IMR-90 (cell line): ENCODE measurements around the gene RAB3C. TPM values are rescaled to one million over a fixed set of nuclear protein-coding genes. Genes with fewer than 3 reads are reported as not detected.

ENCODE experiments used
- ATAC-seq: fragments of 200-7000 bp; cut with Tn5 transposase; 2 replicates; pipeline ENCODE4 v1.9.1; 2020; ENCODE audit warnings: low read depth, mild to moderate bottlenecking, moderate library complexity
- BruUV-seq: library from RNA; stranded (reverse); fragments of 400-500 nt; replicated peaks from 2 replicates; lab custom pipeline; 2021; lab: Mats Ljungman, UMichigan
- CTCF ChIA-PET: fragments of 300-600 bp; formaldehyde crosslinking; extraction: SDS; loops from one replicate; lab custom pipeline; 2021; ENCODE audit warnings: antibody characterized with exemption; lab: Yijun Ruan, JAX
- POLR2A ChIA-PET: fragments of 300-600 bp; sonication (Branson Sonifier 250); formaldehyde crosslinking; loops from one replicate; lab custom pipeline; 2022; ENCODE audit warnings: antibody characterized with exemption; ENCODE audit not compliant: unreplicated experiment; lab: Charles Lee
- DNase-seq: peaks from one replicate; pipeline ENCODE4 v3.0.0; 2013
- H2AFZ ChIP-seq: replicated peaks from 2 replicates; pipeline ENCODE3; 2013; ENCODE audit warnings: low read length, mild to moderate bottlenecking; ENCODE audit not compliant: poor library complexity
- H2AK5ac ChIP-seq: 2 replicates; pipeline ENCODE4 v1.6.1; 2013; ENCODE audit warnings: low read depth, low read length, inconsistent platforms
- H2AK9ac ChIP-seq: replicated peaks from 2 replicates; pipeline ENCODE3; 2013; ENCODE audit warnings: mild to moderate bottlenecking, low read depth, low read length, moderate library complexity; ENCODE audit not compliant: poor library complexity
- H2BK120ac ChIP-seq: 2 replicates; pipeline ENCODE4 v1.6.1; 2013; ENCODE audit warnings: low read depth, low read length, inconsistent platforms
- H2BK15ac ChIP-seq: 3 replicates; pipeline ENCODE4 v1.6.1; 2013; ENCODE audit warnings: low read depth, low read length, inconsistent platforms
- H2BK20ac ChIP-seq: 2 replicates; pipeline ENCODE4 v1.6.1; 2013; ENCODE audit warnings: low read depth, mild to moderate bottlenecking, inconsistent platforms, low read length, moderate library complexity
- H2BK5ac ChIP-seq: 2 replicates; pipeline ENCODE4 v1.6.1; 2013; ENCODE audit warnings: mild to moderate bottlenecking, low read depth, low read length, inconsistent platforms; ENCODE audit not compliant: poor library complexity, severe bottlenecking
- H3K14ac ChIP-seq: replicated peaks from 2 replicates; pipeline ENCODE4 v1.6.1; 2013; ENCODE audit warnings: low read depth, low read length, inconsistent platforms
- H3K18ac ChIP-seq: 2 replicates; pipeline ENCODE4 v1.6.1; 2013; ENCODE audit warnings: low read depth, low read length, control low read depth
- H3K23ac ChIP-seq: 2 replicates; pipeline ENCODE4 v1.6.1; 2013; ENCODE audit warnings: low read depth, low read length, inconsistent platforms
- H3K27ac ChIP-seq: 2 replicates; pipeline ENCODE4 v1.5.1; 2013; ENCODE audit warnings: mild to moderate bottlenecking, control low read depth, low read length; ENCODE audit not compliant: insufficient read depth
- H3K27me3 ChIP-seq: 2 replicates; pipeline ENCODE4 v1.6.1; 2013; ENCODE audit warnings: low read length; ENCODE audit not compliant: control insufficient read depth, insufficient read depth
- H3K36me3 ChIP-seq: 2 replicates; pipeline ENCODE4 v1.6.1; 2013; ENCODE audit warnings: low read length, mixed read lengths; ENCODE audit not compliant: control insufficient read depth, insufficient read depth
- H3K4ac ChIP-seq: 2 replicates; pipeline ENCODE4 v1.6.1; 2013; ENCODE audit warnings: low read depth, low read length, inconsistent platforms
- H3K4me1 ChIP-seq: 2 replicates; pipeline ENCODE4 v1.6.1; 2013; ENCODE audit warnings: low read length, mixed read lengths; ENCODE audit not compliant: control insufficient read depth, insufficient read depth
- H3K4me2 ChIP-seq: 2 replicates; pipeline ENCODE4 v1.6.1; 2013; ENCODE audit warnings: low read depth, mild to moderate bottlenecking, control low read depth, low read length, moderate library complexity
- H3K4me3 ChIP-seq: 2 replicates; pipeline ENCODE4 v1.5.1; 2013; ENCODE audit warnings: low read depth, mild to moderate bottlenecking, control low read depth, low read length, moderate library complexity; ENCODE audit not compliant: insufficient read depth
- H3K56ac ChIP-seq: 2 replicates; pipeline ENCODE4 v1.6.1; 2013; ENCODE audit warnings: low read length, inconsistent platforms; ENCODE audit not compliant: insufficient read depth; ENCODE audit errors: extremely low read depth
- H3K79me1 ChIP-seq, 2 experiments: 2 replicates each; pipeline ENCODE4 v1.6.1; 2013; ENCODE audit warnings: low read length in 2 of 2, inconsistent platforms in 1 of 2, low read depth in 1 of 2
- H3K9ac ChIP-seq: 2 replicates; pipeline ENCODE4 v1.6.1; 2013; ENCODE audit warnings: low read depth, low read length, control low read depth
- H3K9me1 ChIP-seq: 2 replicates; pipeline ENCODE4 v1.6.1; 2013; ENCODE audit warnings: low read length, inconsistent platforms; ENCODE audit not compliant: insufficient read depth
- H3K9me3 ChIP-seq: 2 replicates; pipeline ENCODE4 v1.6.1; 2013; ENCODE audit warnings: low read length; ENCODE audit not compliant: control insufficient read depth, insufficient read depth
- H4K20me1 ChIP-seq: 2 replicates; pipeline ENCODE4 v1.6.1; 2013; ENCODE audit warnings: low read length, inconsistent platforms; ENCODE audit not compliant: insufficient read depth
- H4K5ac ChIP-seq: 2 replicates; pipeline ENCODE4 v1.6.1; 2013; ENCODE audit warnings: mild to moderate bottlenecking, low read depth, low read length, control low read depth
- H4K8ac ChIP-seq, 2 experiments: 2 replicates each; pipeline ENCODE4 v1.6.1; 2013; ENCODE audit warnings: low read depth in 2 of 2, low read length in 2 of 2, control low read depth in 1 of 2, inconsistent platforms in 1 of 2
- H4K91ac ChIP-seq: 2 replicates; pipeline ENCODE4 v1.6.1; 2013; ENCODE audit warnings: low read depth, low read length, inconsistent platforms; ENCODE audit not compliant: insufficient read depth
- BHLHE40 ChIP-seq: fragments of 150-350 bp; IDR thresholded peaks from 2 replicates; pipeline ENCODE4 v1.6.1; 2016; ENCODE audit warnings: mild to moderate bottlenecking, low read depth, low read length
- CEBPB ChIP-seq: IDR thresholded peaks from 2 replicates; pipeline ENCODE4 v1.6.1; 2012; ENCODE audit warnings: low read depth, low read length, improper control_type of control experiment
- CHD1 ChIP-seq: IDR thresholded peaks from 2 replicates; pipeline ENCODE4 v1.6.1; 2012; ENCODE audit warnings: low read depth, low read length, improper control_type of control experiment
- ELK1 ChIP-seq: fragments of 150-350 bp; IDR thresholded peaks from 2 replicates; pipeline ENCODE4 v1.6.1; 2016; ENCODE audit warnings: low read depth, mild to moderate bottlenecking, low read length, moderate library complexity, borderline replicate concordance
- FOS ChIP-seq: fragments of 150-350 bp; IDR thresholded peaks from 2 replicates; pipeline ENCODE4 v1.6.1; 2016; ENCODE audit warnings: low read depth, low read length
- MAFK ChIP-seq: IDR thresholded peaks from 2 replicates; pipeline ENCODE4 v1.6.1; 2012; ENCODE audit warnings: low read depth, low read length, improper control_type of control experiment
- MAZ ChIP-seq: IDR thresholded peaks from 2 replicates; pipeline ENCODE4 v1.6.1; 2012; ENCODE audit warnings: low read depth, mild to moderate bottlenecking, low read length, improper control_type of control experiment, moderate library complexity, borderline replicate concordance
- MXI1 ChIP-seq: IDR thresholded peaks from 2 replicates; pipeline ENCODE4 v1.6.1; 2012; ENCODE audit warnings: low read depth, mild to moderate bottlenecking, low read length, moderate library complexity, borderline replicate concordance
- NFE2L2 ChIP-seq: fragments of 150-350 bp; IDR thresholded peaks from 2 replicates; pipeline ENCODE4 v1.6.1; 2016; ENCODE audit warnings: low read depth, mild to moderate bottlenecking, low read length
- POLR2A ChIP-seq: IDR thresholded peaks from 2 replicates; pipeline ENCODE4 v1.6.1; 2012; ENCODE audit warnings: mild to moderate bottlenecking, low read depth, low read length
- RAD21 ChIP-seq: IDR thresholded peaks from 2 replicates; pipeline ENCODE4 v1.6.1; 2012; ENCODE audit warnings: low read length, improper control_type of control experiment
- RCOR1 ChIP-seq: IDR thresholded peaks from 2 replicates; pipeline ENCODE4 v1.6.1; 2012; ENCODE audit warnings: mild to moderate bottlenecking, low read length, improper control_type of control experiment; ENCODE audit not compliant: insufficient replicate concordance
- RFX5 ChIP-seq: IDR thresholded peaks from 2 replicates; pipeline ENCODE4 v1.8.0; 2012; ENCODE audit warnings: low read depth, mild to moderate bottlenecking, low read length, moderate library complexity
- SMC3 ChIP-seq: fragments of 150-350 bp; IDR thresholded peaks from 2 replicates; pipeline ENCODE4 v1.6.1; 2016; ENCODE audit warnings: low read depth, mild to moderate bottlenecking, antibody characterized with exemption, low read length, moderate library complexity
- USF2 ChIP-seq: fragments of 150-350 bp; IDR thresholded peaks from 2 replicates; pipeline ENCODE4 v1.6.1; 2017; ENCODE audit warnings: mild to moderate bottlenecking, antibody characterized with exemption, low read length, low read depth
- WGBS, 2 experiments: methylation state at CpG; one replicate each; pipeline versions ENCODE4 v1.1.5 to v1.1.7; 2013; ENCODE audit warnings: missing lambda C conversion rate in 2 of 2; ENCODE audit not compliant: insufficient read length in 1 of 2; ENCODE audit errors: extremely low coverage in 2 of 2; 5-methylcytosine and 5-hydroxymethylcytosine counted together
- dilution Hi-C: fragments of 300-500 bp; cut with HindIII; formaldehyde crosslinking; loops from one replicate; pipeline ENCODE4 v1.14.3; 2018; ENCODE audit warnings: low sequenced_read_pairs; ENCODE audit not compliant: unreplicated experiment
- in situ Hi-C: fragments of 300-500 bp; cut with MboI; formaldehyde crosslinking; loops from 3 replicates; pipeline ENCODE4 v1.14.3; 2019; ENCODE audit warnings: low sequenced_read_pairs, inconsistent platforms, mixed read lengths
- intact Hi-C: fragments of 100-400 bp; cut with micrococcal nuclease; formaldehyde crosslinking; loops from 2 replicates; pipeline ENCODE4 v1.10.0; 2022
- polyA plus RNA-seq, 3 experiments: library from polyadenylated mRNA; depleted of rRNA; stranded (reverse); fragments of >200 nt; gene quantifications; 2 replicates each; pipeline ENCODE4 v1.2.3, GENCODE V29; 2012; ENCODE audit warnings: low replicate concordance in 1 of 3
- total RNA-seq: library from RNA; depleted of rRNA; stranded (reverse); fragments of >200 nt; gene quantifications from 2 replicates; pipeline ENCODE4 v1.2.3, GENCODE V29; 2012

Gene RAB3C
- total and polyA plus RNA-seq, 2 of the 4 experiments (the other 2 are of a cell fraction) = not detected

- Histone ChIP-seq H2AFZ (no peak overlapping the region), H3K14ac (no peak overlapping the region), H3K56ac (no peak overlapping the region), H3K9ac (no peak overlapping the region), H4K20me1 (no peaks in the 10 kb centered on the region), H3K23ac (no peak overlapping the region), H3K4ac (no peak overlapping the region), H3K4me1 (no peaks in the 10 kb centered on the region), H4K91ac (no peak overlapping the region), H3K36me3 (no peaks in the 10 kb centered on the region), H4K8ac (no peak overlapping the region), H3K18ac (no peak overlapping the region), H2BK5ac (no peak overlapping the region), H2AK5ac (no peak overlapping the region), H3K79me1 (no peaks in the 10 kb centered on the region), H3K27me3 (no peaks in the 10 kb centered on the region), H2BK120ac (no peak overlapping the region), H3K4me2 (no peak overlapping the region), H3K4me3 (no peak overlapping the region), H3K27ac (no peak overlapping the region), H3K9me3 (no peaks in the 10 kb centered on the region), H2AK9ac (no peak overlapping the region), H2BK20ac (no peak overlapping the region), H3K9me1 (no peaks in the 10 kb centered on the region), H4K5ac (no peak overlapping the region), H2BK15ac (no peak overlapping the region)
- dilution Hi-C loops = no loop called here
- no TSS peak for BruUV-seq
- ATAC-seq = no peak
- no peak for DNase-seq
- intact Hi-C loops = no loop called here
- in situ Hi-C loops = no loop called here
- TF ChIP-seq ELK1 (no peak), NFE2L2 (no peak), MAZ (no peak), BHLHE40 (no peak), RAD21 (no peak), MAFK (no peak), USF2 (no peak), MXI1 (no peak), CEBPB (no peak), RCOR1 (no peak), CHD1 (no peak), FOS (no peak), POLR2A (no peak), SMC3 (no peak), RFX5 (no peak)
- ChIA-PET CTCF (no interaction called here), POLR2A (no interaction called here)
- WGBS, 2 experiments = 65% methylated on average over 4 of the region's 6 CpGs; no CpG with 5 or more reads in 1 of the 2 experiments
Measured at GRCh38 chr5:58699762-58700118, 116.9 kb downstream of the RAB3C start.
